ENCODE results near the gene TEKT1. TPM values are rescaled to one million over a fixed set of nuclear protein-coding genes. Genes with fewer than 3 reads are reported as not detected.
A peak's percentile ranks its signal among the peaks of the same experiment; 100 is the strongest.
"Not testable (repeated sequence)": the region's sequence is repeated elsewhere in the genome, so short reads cannot be mapped to it uniquely, and the experiment has no call there.

The TEKT1 gene
- polyA plus RNA-seq, 1 donor (not counting 4 experiments of a cell fraction or from before 2014, with no cell fraction given): not detected

DNA sequence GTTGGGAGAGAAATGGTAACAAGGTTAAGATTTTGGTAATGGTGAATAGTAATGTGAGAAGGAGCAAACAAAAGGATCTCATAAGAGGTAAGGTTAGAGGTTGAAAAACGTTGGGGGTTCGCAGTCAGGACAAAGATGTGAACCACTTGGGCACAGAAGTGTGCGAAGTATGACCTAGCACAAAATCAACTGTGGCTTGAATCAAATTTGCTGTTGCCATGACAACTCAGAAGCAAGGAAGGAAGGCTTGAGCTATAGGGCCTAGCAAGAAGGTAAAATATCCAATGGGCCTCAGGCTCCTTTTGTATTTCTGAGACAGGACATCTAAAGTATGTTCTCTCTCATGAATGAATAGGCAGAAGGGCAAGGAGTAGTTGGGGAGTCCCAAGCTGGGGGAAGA lies 24.5 kb upstream of the TEKT1 start:
- no peak overlapping the region for H2AFZ ChIP-seq (ENCODE audit: control insufficient read depth, low read length)
- H3K79me2 ChIP-seq (ENCODE audit: control insufficient read depth, insufficient read depth, low read length): peaks cover 63% of the 10 kb centered on the region
- no peaks in the 10 kb centered on the region for H4K20me1 ChIP-seq (ENCODE audit: control insufficient read depth, extremely low read depth, insufficient read depth, low read length)
- no peaks in the 10 kb centered on the region for H3K27me3 ChIP-seq (ENCODE audit: control insufficient read depth, extremely low read depth, insufficient read depth, low read length)
- peak overlapping the region; percentile 76 for H3K4me2 ChIP-seq (ENCODE audit: control insufficient read depth, extremely low read depth, insufficient read depth, low read depth, low read length)
- no peak overlapping the region for H3K4me3 ChIP-seq (ENCODE audit: control insufficient read depth in 2 of 3, extremely low read depth in 1 of 3, insufficient read depth in 2 of 3, low read depth in 1 of 3, low read length in 3 of 3)
- H3K4me1 ChIP-seq (ENCODE audit: control insufficient read depth, extremely low read depth, insufficient read depth, low read length): peaks cover 15% of the 10 kb centered on the region
- dilution Hi-C loops (cut with MboI; ENCODE audit: extremely low pct_ligation_motif_present, low sequenced_read_pairs): no loop called here
- no peak overlapping the region for H3K9ac ChIP-seq (ENCODE audit: control insufficient read depth, extremely low read depth, insufficient read depth, low read length)
- FAIRE-seq: peak; percentile 69
- no peaks in the 10 kb centered on the region for H3K9me3 ChIP-seq (ENCODE audit: control insufficient read depth, low read depth, low read length)
- no peak overlapping the region for H3K27ac ChIP-seq (ENCODE audit: control insufficient read depth, insufficient read depth, low read length)
- DNase-seq (ENCODE audit: low read depth, low spot score): no peak
- no peaks in the 10 kb centered on the region for H3K9me1 ChIP-seq (ENCODE audit: control insufficient read depth, extremely low read depth, insufficient read depth, low read length)
- H3K36me3 ChIP-seq (ENCODE audit: control insufficient read depth in 2 of 2, extremely low read depth in 1 of 2, insufficient read depth in 2 of 2, low read length in 2 of 2): no peaks in the 10 kb centered on the region
- TF ChIP-seq, protein P1, sequence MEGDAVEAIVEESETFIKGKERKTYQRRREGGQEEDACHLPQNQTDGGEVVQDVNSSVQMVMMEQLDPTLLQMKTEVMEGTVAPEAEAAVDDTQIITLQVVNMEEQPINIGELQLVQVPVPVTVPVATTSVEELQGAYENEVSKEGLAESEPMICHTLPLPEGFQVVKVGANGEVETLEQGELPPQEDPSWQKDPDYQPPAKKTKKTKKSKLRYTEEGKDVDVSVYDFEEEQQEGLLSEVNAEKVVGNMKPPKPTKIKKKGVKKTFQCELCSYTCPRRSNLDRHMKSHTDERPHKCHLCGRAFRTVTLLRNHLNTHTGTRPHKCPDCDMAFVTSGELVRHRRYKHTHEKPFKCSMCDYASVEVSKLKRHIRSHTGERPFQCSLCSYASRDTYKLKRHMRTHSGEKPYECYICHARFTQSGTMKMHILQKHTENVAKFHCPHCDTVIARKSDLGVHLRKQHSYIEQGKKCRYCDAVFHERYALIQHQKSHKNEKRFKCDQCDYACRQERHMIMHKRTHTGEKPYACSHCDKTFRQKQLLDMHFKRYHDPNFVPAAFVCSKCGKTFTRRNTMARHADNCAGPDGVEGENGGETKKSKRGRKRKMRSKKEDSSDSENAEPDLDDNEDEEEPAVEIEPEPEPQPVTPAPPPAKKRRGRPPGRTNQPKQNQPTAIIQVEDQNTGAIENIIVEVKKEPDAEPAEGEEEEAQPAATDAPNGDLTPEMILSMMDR (optimal IDR thresholded peaks at IDR 0.05 in 1 of 3, IDR thresholded peaks at IDR 0.05 in 1 of 3, conservative IDR thresholded peaks at IDR 0.05 in 1 of 3; ENCODE audit: extremely low read depth in 1 of 3, insufficient read depth in 2 of 3, low read length in 3 of 3): no peak
- no peak for TF ChIP-seq EZH2 (IDR thresholded peaks at IDR 0.05; ENCODE audit: low read length)

DNA sequence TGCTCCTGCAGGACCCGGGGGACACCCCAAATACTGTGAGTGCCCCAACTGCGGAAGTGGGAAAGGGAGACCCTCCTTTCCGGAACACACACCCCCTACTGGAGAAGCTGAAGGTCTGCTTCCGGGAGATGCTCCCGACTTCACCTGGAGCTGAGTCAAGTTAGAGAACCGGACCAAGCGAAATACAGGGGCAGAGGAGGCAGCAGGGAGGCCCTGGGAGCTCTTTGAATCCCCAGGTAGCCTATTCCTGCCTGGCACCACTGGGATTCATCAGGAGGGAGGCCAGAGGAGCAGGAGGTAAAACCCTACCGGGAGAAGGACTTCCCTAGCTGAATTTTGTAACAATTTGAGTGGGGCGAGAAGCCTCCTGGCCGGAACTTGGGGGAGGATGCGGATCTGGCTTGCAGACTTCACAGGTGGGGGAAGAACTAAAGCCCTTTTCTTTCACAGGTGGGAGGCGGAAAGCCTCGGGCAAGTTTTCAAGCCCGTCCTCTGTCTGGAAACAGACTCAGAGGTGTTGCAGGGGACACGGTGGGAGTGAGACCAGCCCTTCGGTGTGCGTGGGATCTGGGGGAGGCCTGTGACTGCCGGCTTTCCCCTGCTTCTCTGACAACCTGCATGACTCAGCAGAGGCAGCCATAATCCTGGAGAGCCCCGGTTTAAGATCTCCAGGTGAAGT lies 22.4 kb upstream of the TEKT1 start:
- Histone ChIP-seq H3K4me2 (ENCODE audit: control insufficient read depth, extremely low read depth, insufficient read depth, low read depth, low read length) (peak overlapping the region; percentile 76), H2AFZ (ENCODE audit: control insufficient read depth, low read length) (peak overlapping the region; percentile 65), H3K27me3 (ENCODE audit: control insufficient read depth, extremely low read depth, insufficient read depth, low read length) (no peaks in the 10 kb centered on the region), H3K9me1 (ENCODE audit: control insufficient read depth, extremely low read depth, insufficient read depth, low read length) (no peaks in the 10 kb centered on the region), H3K4me3 (ENCODE audit: control insufficient read depth in 2 of 3, extremely low read depth in 1 of 3, insufficient read depth in 2 of 3, low read depth in 1 of 3, low read length in 3 of 3) (peak overlapping the region; percentile 51 to 71 (median 67)), H3K79me2 (ENCODE audit: control insufficient read depth, insufficient read depth, low read length) (peaks cover 43% of the 10 kb centered on the region), H4K20me1 (ENCODE audit: control insufficient read depth, extremely low read depth, insufficient read depth, low read length) (no peaks in the 10 kb centered on the region), H3K36me3 (ENCODE audit: control insufficient read depth in 2 of 2, extremely low read depth in 1 of 2, insufficient read depth in 2 of 2, low read length in 2 of 2) (no peaks in the 10 kb centered on the region), H3K9me3 (ENCODE audit: control insufficient read depth, low read depth, low read length) (no peaks in the 10 kb centered on the region), H3K9ac (ENCODE audit: control insufficient read depth, extremely low read depth, insufficient read depth, low read length) (peak overlapping the region; percentile 81), H3K27ac (ENCODE audit: control insufficient read depth, insufficient read depth, low read length) (peak overlapping the region; percentile 88), H3K4me1 (ENCODE audit: control insufficient read depth, extremely low read depth, insufficient read depth, low read length) (peaks cover 15% of the 10 kb centered on the region)
- dilution Hi-C loops (cut with MboI; ENCODE audit: extremely low pct_ligation_motif_present, low sequenced_read_pairs): no loop called here
- DNase-seq (ENCODE audit: low read depth, low spot score) (no peak), FAIRE-seq (no peak)
- TF ChIP-seq, protein P1 (optimal IDR thresholded peaks at IDR 0.05 in 1 of 3, IDR thresholded peaks at IDR 0.05 in 1 of 3, conservative IDR thresholded peaks at IDR 0.05 in 1 of 3; ENCODE audit: extremely low read depth in 1 of 3, insufficient read depth in 2 of 3, low read length in 3 of 3): peak; percentile 43 to 57 (median 51)
- no peak for TF ChIP-seq EZH2 (IDR thresholded peaks at IDR 0.05; ENCODE audit: low read length)

DNA sequence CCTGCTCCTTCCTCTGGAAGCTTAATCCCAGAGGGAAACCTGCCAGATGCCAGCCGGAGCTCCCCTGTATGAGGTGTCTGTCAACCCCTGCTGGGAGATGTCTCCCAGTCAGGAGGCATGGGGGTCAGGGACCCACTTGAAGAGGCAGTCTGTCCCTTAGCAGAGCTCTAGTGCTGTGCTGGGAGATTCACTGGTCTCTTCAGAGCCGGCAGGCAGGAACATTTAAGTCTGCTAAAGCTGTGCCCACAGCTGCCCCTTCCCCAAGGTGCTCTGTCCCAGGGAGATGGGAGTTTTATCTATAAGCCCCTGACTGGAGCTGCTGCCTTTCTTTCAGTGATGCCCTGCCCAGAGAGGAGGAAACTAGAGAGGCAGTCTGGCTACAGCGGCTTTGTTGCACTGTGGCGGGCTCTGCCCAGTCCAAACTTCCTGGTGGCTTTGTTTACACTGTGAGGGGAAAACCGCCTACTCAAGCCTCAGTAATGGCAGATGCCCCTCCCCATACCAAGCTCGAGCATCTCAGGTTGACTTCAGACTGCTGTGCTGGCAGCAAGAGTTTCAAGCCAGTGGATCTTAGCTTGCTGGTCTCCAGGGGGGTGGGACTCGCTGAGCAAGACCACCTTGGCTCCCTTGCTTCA lies 17.1 kb upstream of the TEKT1 start:
- H3K27me3 ChIP-seq (ENCODE audit: control insufficient read depth, extremely low read depth, insufficient read depth, low read length); H3K79me2 ChIP-seq (ENCODE audit: control insufficient read depth, insufficient read depth, low read length); H3K4me3 ChIP-seq (ENCODE audit: control insufficient read depth in 2 of 3, extremely low read depth in 1 of 3, insufficient read depth in 2 of 3, low read depth in 1 of 3, low read length in 3 of 3); dilution Hi-C loops (cut with MboI; ENCODE audit: extremely low pct_ligation_motif_present, low sequenced_read_pairs); H2AFZ ChIP-seq (ENCODE audit: control insufficient read depth, low read length); H3K9me3 ChIP-seq (ENCODE audit: control insufficient read depth, low read depth, low read length); H3K4me1 ChIP-seq (ENCODE audit: control insufficient read depth, extremely low read depth, insufficient read depth, low read length); DNase-seq (ENCODE audit: low read depth, low spot score); H3K9ac ChIP-seq (ENCODE audit: control insufficient read depth, extremely low read depth, insufficient read depth, low read length); H4K20me1 ChIP-seq (ENCODE audit: control insufficient read depth, extremely low read depth, insufficient read depth, low read length); H3K27ac ChIP-seq (ENCODE audit: control insufficient read depth, insufficient read depth, low read length); H3K9me1 ChIP-seq (ENCODE audit: control insufficient read depth, extremely low read depth, insufficient read depth, low read length); H3K4me2 ChIP-seq (ENCODE audit: control insufficient read depth, extremely low read depth, insufficient read depth, low read depth, low read length); H3K36me3 ChIP-seq (ENCODE audit: control insufficient read depth in 2 of 2, extremely low read depth in 1 of 2, insufficient read depth in 2 of 2, low read length in 2 of 2); FAIRE-seq: not testable (repeated sequence)

Measured in keratinocyte (primary cell).